H9 (cell line): Measurements from ENCODE around the gene MRPL39. TPM values are rescaled to one million over a fixed set of nuclear protein-coding genes. Genes with fewer than 3 reads are reported as not detected.

Source experiments
- DNase-seq: peaks from one replicate; pipeline ENCODE4 v3.0.0-alpha.2; 2017
- H2AFZ ChIP-seq: one replicate; pipeline ENCODE4 v1.6.1; 2013; ENCODE audit warnings: mild to moderate bottlenecking, low read length, control low read depth, moderate library complexity
- H2AK5ac ChIP-seq: 2 replicates; pipeline ENCODE4 v1.6.1; 2013; ENCODE audit warnings: low read length, control low read depth, mixed read lengths; ENCODE audit not compliant: insufficient read length
- H2BK120ac ChIP-seq: one replicate; pipeline ENCODE4 v1.6.1; 2013; ENCODE audit warnings: low read depth, mild to moderate bottlenecking, low read length, control low read depth, inconsistent platforms; ENCODE audit not compliant: poor library complexity, severe bottlenecking
- H2BK12ac ChIP-seq: 2 replicates; pipeline ENCODE4 v1.6.1; 2013; ENCODE audit warnings: low read length, control low read depth, mixed read lengths, low read depth; ENCODE audit not compliant: insufficient read length
- H2BK15ac ChIP-seq: 2 replicates; pipeline ENCODE4 v1.6.1; 2013; ENCODE audit warnings: low read depth, low read length, control low read depth
- H2BK20ac ChIP-seq: one replicate; pipeline ENCODE4 v1.6.1; 2013; ENCODE audit warnings: low read depth, mild to moderate bottlenecking, low read length, control low read depth, inconsistent platforms; ENCODE audit not compliant: poor library complexity, severe bottlenecking
- H2BK5ac ChIP-seq: 2 replicates; pipeline ENCODE4 v1.6.1; 2013; ENCODE audit warnings: low read length, control low read depth, mixed read lengths; ENCODE audit not compliant: insufficient read length
- H3K14ac ChIP-seq: 2 replicates; pipeline ENCODE4 v1.6.1; 2013; ENCODE audit warnings: low read length, control low read depth; ENCODE audit not compliant: insufficient read depth
- H3K18ac ChIP-seq: 2 replicates; pipeline ENCODE4 v1.6.1; 2013; ENCODE audit warnings: low read depth, mild to moderate bottlenecking, mixed read lengths, low read length, control low read depth; ENCODE audit not compliant: insufficient read length
- H3K23ac ChIP-seq: 2 replicates; pipeline ENCODE4 v1.6.1; 2013; ENCODE audit warnings: low read length, control low read depth, mixed read lengths, low read depth; ENCODE audit not compliant: insufficient read length
- H3K23me2 ChIP-seq: 2 replicates; pipeline ENCODE4 v1.6.1; 2013; ENCODE audit warnings: low read depth, mild to moderate bottlenecking, mixed read lengths, low read length, control low read depth; ENCODE audit not compliant: insufficient read length, poor library complexity, severe bottlenecking
- H3K27ac ChIP-seq: 2 replicates; pipeline ENCODE4 v1.5.1; 2013; ENCODE audit warnings: low read length, control low read depth, mixed read lengths, low read depth; ENCODE audit not compliant: insufficient read length
- H3K27me3 ChIP-seq: 2 replicates; pipeline ENCODE4 v1.6.1; 2013; ENCODE audit warnings: low read length, control low read depth, inconsistent platforms; ENCODE audit not compliant: insufficient read depth
- H3K4ac ChIP-seq: 2 replicates; pipeline ENCODE4 v1.6.1; 2013; ENCODE audit warnings: low read depth, mild to moderate bottlenecking, control low read depth, inconsistent platforms, low read length, moderate library complexity
- H3K4me1 ChIP-seq: 2 replicates; pipeline ENCODE4 v1.6.1; 2013; ENCODE audit warnings: low read length, control low read depth, inconsistent platforms; ENCODE audit not compliant: insufficient read depth
- H3K4me2 ChIP-seq: 2 replicates; pipeline ENCODE4 v1.6.1; 2013; ENCODE audit warnings: low read length, control low read depth, mixed read lengths; ENCODE audit not compliant: insufficient read length, insufficient read depth
- H3K56ac ChIP-seq: 2 replicates; pipeline ENCODE4 v1.6.1; 2013; ENCODE audit warnings: low read depth, mild to moderate bottlenecking, mixed read lengths, low read length, control low read depth; ENCODE audit not compliant: insufficient read length
- H3K79me1 ChIP-seq: 2 replicates; pipeline ENCODE4 v1.6.1; 2013; ENCODE audit warnings: low read depth, mild to moderate bottlenecking, moderate library complexity, low read length, control low read depth, inconsistent platforms; ENCODE audit not compliant: insufficient read depth, poor library complexity, severe bottlenecking
- H3K79me2 ChIP-seq: 2 replicates; pipeline ENCODE4 v1.6.1; 2013; ENCODE audit warnings: low read length, control low read depth, inconsistent platforms; ENCODE audit not compliant: insufficient read depth
- H3K9ac ChIP-seq: 2 replicates; pipeline ENCODE4 v1.6.1; 2013; ENCODE audit warnings: low read length, control low read depth, mixed read lengths; ENCODE audit not compliant: insufficient read length; ENCODE audit errors: extremely low read depth
- H3K9me3 ChIP-seq: one replicate; pipeline ENCODE4 v1.6.1; 2013; ENCODE audit warnings: low read depth, low read length, inconsistent platforms; ENCODE audit not compliant: control insufficient read depth
- H3T11ph ChIP-seq: one replicate; pipeline ENCODE4 v1.6.1; 2013; ENCODE audit warnings: mild to moderate bottlenecking, low read length, control low read depth, inconsistent platforms
- H4K20me1 ChIP-seq: one replicate; pipeline ENCODE4 v1.6.1; 2013; ENCODE audit not compliant: control insufficient read depth, insufficient read length, insufficient read depth
- H4K5ac ChIP-seq: 2 replicates; pipeline ENCODE4 v1.6.1; 2013; ENCODE audit warnings: low read depth, mild to moderate bottlenecking, mixed read lengths, low read length, control low read depth; ENCODE audit not compliant: insufficient read length
- H4K8ac ChIP-seq: replicated peaks from 2 replicates; pipeline ENCODE4 v1.6.1; 2013; ENCODE audit warnings: low read length, control low read depth, mixed read lengths, low read depth; ENCODE audit not compliant: insufficient read length
- H4K91ac ChIP-seq: 2 replicates; pipeline ENCODE4 v1.6.1; 2013; ENCODE audit warnings: low read depth, mild to moderate bottlenecking, moderate library complexity, mixed read lengths, low read length, control low read depth; ENCODE audit not compliant: insufficient read length
- H3K27ac Mint-ChIP-seq, 3 experiments: 2 replicates in 2 of 3; 3 replicates in 1 of 3; pipeline ENCODE4 v1.8.0; 2020 to 2021; ENCODE audit warnings: mixed read lengths in 3 of 3, mild to moderate bottlenecking in 1 of 3, moderate library complexity in 1 of 3
- H3K27me3 Mint-ChIP-seq: 2 replicates; pipeline ENCODE4 v1.8.0; 2021; ENCODE audit warnings: low read depth, mild to moderate bottlenecking, moderate library complexity, mixed read lengths
- H3K36me3 Mint-ChIP-seq, 3 experiments: 2 replicates in 2 of 3; 3 replicates in 1 of 3; pipeline ENCODE4 v1.8.0; 2020 to 2021; ENCODE audit warnings: low read depth in 3 of 3, mixed read lengths in 3 of 3; ENCODE audit not compliant: insufficient read depth in 1 of 3
- H3K4me1 Mint-ChIP-seq, 2 experiments: 2 replicates each; pipeline ENCODE4 v1.8.0; 2020; ENCODE audit warnings: mixed read lengths in 2 of 2
- H3K4me3 Mint-ChIP-seq, 2 experiments: 2 replicates in 1 of 2; 3 replicates in 1 of 2; pipeline ENCODE4 v1.8.0; 2020 to 2021; ENCODE audit warnings: mild to moderate bottlenecking in 2 of 2, mixed read lengths in 2 of 2, moderate library complexity in 1 of 2
- H3K9me3 Mint-ChIP-seq, 2 experiments: 2 replicates in 1 of 2; 3 replicates in 1 of 2; pipeline ENCODE4 v1.8.0; 2020; ENCODE audit warnings: mild to moderate bottlenecking in 2 of 2, mixed read lengths in 2 of 2, moderate library complexity in 1 of 2
- CTCF ChIP-seq: fragments of 200-600 bp; sonication (generic); conservative IDR thresholded peaks from 3 replicates; pipeline ENCODE4 v1.8.0; 2021; ENCODE audit warnings: antibody characterized with exemption, mild to moderate bottlenecking
- WGBS: extraction: QIAGEN DNeasy Blood & Tissue Kit; methylation state at CpG from one replicate; pipeline ENCODE4 v1.1.7; 2013; ENCODE audit warnings: missing lambda C conversion rate, low lambda C conversion rate, mixed read lengths; ENCODE audit not compliant: insufficient read length; ENCODE audit errors: extremely low coverage; 5-methylcytosine and 5-hydroxymethylcytosine counted together
- total RNA-seq: library from RNA; stranded (reverse); gene quantifications from 2 replicates; pipeline ENCODE4 v1.2.1, GENCODE V29; 2021

The MRPL39 gene
- total RNA-seq, 1 experiment from 2014 or later, result 58.8 TPM

GRCh38 chr21:25579226-25580013, 27.9 kb downstream of the MRPL39 start:
- Histone ChIP-seq H2BK120ac (no peak overlapping the region), H3T11ph (no peak overlapping the region), H4K8ac (no peak overlapping the region), H3K4ac (no peak overlapping the region), H2BK15ac (no peak overlapping the region), H3K27ac (no peak overlapping the region), H3K18ac (no peak overlapping the region), H3K4me1 (no peaks in the 10 kb centered on the region), H3K79me1 (no peaks in the 10 kb centered on the region), H2AK5ac (no peak overlapping the region), H3K9me3 (no peaks in the 10 kb centered on the region), H3K4me2 (no peak overlapping the region), H3K23me2 (no peaks in the 10 kb centered on the region), H2BK5ac (no peak overlapping the region), H2BK12ac (no peak overlapping the region), H3K14ac (no peak overlapping the region), H3K23ac (no peak overlapping the region), H3K79me2 (no peaks in the 10 kb centered on the region), H4K20me1 (no peaks in the 10 kb centered on the region), H2AFZ (no peak overlapping the region), H3K9ac (no peak overlapping the region), H2BK20ac (no peak overlapping the region), H4K91ac (no peak overlapping the region), H4K5ac (no peak overlapping the region), H3K56ac (no peak overlapping the region), H3K27me3 (no peaks in the 10 kb centered on the region)
- Mint-ChIP-seq H3K4me1 (peaks cover 0 to 5% of the 10 kb centered on the region in 2 experiments; a peak in 2 of 4 replicates), H3K36me3 (peaks cover 1 to 14% (median 13%) of the 10 kb centered on the region in 3 experiments; a peak in 5 of 7 replicates), H3K27ac (no peak overlapping the region), H3K27me3 (no peaks in the 10 kb centered on the region), H3K9me3 (no peaks in the 10 kb centered on the region), H3K4me3 (no peak overlapping the region)
- WGBS, result no CpG with 5 or more reads among the region's 4 CpGs
- DNase-seq, result no peak
- no peak for TF ChIP-seq CTCF
